T follicular helper cell (primary cell): ENCODE measurements around the gene RAB40C.

ENCODE experiments used
- DNase-seq: peaks from one replicate; pipeline ENCODE4 v3.0.0-alpha.2; 2020; ENCODE audit warnings: low read depth

RAB40C gene

GRCh38 chr16:559021-559380 is 30.9 kb upstream of the RAB40C start:
- DNase-seq, result no peak

DNA sequence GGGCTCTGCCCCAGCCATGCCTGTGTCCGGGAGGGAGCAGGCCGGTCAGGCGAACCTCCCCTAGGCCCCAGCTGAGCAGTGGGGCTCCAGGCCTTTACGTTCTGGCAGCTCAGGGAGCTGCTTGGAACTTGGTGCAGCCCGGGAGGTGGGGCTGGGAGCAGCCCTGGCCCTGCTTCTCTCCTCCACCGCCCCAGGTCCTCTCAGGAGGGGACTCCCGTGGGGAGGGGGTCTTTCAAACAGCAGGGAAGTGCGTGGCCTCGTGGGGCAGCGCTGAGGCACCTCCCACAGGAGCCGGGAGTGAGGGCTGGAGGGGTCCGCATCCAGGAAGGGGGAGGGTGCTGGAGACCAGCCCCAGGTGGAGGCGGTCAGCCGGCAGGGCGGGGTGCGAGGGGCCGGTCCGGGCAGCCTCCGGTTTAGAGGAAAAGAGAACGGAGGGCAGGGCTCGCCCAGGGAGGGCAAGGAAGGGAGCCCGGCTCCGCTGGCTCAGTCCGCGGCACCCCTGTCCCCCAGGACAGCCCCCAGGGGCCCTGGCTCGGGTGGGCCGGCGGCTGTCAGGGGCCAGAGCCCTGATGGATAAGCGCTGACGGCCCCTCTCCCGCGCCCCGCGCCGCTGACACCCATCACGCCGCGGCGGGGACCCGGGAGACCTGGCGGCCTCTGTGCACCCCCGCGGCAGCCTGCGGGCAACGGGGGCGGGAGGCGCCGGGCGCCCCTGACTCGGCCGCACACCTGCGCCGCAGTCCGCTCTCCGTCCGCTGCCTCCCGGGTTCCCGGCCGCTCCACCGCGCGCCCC is 30.3 kb upstream of the RAB40C start:
- no peak for DNase-seq

DNA sequence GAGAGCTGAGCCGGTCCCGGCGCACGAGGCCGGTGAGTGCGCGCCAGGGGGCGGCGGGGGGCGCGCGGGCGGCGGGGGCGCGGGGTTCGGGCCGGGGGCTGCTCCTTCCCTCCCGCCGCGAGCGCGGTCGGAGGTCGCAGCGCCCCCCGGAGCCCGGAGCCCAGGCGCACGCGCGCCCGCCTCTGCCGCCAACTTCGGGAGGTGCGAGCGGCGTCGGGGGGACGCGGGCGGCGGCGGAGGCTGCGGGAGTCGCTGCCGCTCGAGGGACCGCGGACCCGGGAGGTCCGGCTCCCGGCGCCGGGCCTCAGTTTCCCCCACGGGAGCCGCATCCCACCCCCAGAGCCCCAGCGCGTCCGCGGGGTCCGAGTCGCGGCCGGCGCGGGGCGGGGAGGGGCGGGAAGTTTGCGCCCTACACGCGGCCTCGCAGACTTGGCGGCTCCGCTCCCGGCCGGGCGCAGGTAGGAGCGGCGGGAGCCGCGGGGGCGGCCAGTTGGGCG is 29.6 kb upstream of the RAB40C start, which contains the start of gene PRR35:
TSS of gene PRR35 (plus strand) at position 191 of the 497 bp plus-strand sequence. CDS start 2,901 bp downstream, outside the sequence.
- DNase-seq, result no peak

DNA sequence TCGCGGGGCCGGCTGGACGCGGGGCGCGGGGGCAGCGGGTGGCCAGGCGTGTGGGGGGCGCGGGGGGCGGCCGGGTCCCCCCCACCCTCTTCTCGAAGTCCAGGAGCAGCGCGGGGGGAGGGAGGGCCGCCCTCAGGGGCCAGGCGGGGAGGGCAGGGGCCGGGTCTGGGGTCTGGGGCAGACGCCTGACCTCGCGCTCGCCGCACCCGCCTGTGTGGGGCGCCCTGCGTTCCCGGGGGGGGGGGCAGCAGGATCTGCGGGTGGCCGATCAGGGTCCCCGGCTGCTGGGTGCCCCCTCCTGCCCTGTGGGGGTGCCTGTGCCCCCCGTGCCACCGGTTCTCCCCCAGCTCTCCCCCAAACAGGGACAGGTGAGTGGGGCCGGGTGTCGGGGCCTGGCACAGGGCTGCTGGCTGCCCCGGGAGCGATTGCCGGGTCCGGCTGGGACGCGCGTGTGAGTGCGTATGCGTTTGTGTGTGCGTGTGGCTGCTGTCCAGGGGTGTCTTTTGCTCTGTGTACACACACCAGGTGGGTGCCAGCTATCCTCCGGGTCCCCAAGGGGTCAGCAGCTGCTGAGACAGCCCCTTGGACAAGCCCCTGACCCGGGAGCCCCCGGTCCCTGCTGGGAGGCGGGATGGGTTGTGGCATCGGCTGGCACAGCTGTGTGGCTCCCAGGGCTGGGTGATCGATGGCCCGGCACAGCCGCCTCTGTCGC is 29.0 kb upstream of the RAB40C start:
- no peak for DNase-seq

DNA sequence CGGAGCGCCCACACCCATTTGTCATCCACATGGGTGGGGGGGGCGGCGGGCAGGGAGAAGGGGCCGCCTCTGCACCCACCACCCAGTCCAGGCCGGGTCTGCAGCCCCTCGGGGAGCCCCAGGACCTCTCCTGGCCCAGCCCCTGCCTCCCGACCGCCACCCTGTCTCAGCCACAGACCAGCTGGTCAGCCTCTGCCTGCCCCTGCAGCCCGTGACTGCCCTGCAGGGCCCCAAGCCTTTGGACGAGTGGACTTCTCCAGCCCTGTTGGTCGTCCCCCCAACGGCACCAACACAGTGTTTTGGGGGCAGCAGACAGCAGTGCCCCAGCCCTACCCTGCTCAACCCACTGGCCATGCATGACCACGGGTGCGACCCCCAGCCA is 28.5 kb upstream of the RAB40C start:
- no peak for DNase-seq

GRCh38 chr16:561957-562938 is 27.6 kb upstream of the RAB40C start:
- no peak for DNase-seq

DNA sequence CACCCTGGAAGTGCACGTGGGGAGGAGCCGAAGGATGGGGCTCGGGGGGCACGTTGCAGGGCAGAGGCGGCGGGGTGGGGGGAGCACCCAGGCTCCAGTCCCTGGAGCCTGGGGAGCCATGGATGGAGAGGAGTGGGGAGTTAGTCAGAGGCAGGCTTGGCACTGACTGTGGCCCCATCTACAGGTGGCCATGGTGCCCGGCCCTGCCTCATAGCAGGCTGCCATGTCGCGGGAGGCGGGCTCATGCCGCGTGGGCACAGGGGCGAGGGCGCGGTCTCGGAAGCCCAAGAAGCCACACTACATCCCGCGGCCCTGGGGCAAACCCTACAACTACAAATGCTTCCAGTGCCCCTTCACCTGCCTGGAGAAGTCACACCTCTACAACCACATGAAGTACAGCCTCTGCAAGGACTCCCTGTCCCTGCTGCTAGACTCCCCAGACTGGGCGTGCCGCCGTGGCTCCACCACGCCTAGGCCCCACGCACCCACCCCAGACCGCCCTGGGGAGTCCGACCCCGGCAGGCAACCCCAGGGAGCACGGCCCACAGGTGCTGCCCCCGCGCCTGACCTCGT is 26.7 kb upstream of the RAB40C start:
- DNase-seq, result no peak

- DNase-seq, result no peak
Measured at GRCh38 chr16:564690-565418, 25.0 kb upstream of the RAB40C start.

DNA sequence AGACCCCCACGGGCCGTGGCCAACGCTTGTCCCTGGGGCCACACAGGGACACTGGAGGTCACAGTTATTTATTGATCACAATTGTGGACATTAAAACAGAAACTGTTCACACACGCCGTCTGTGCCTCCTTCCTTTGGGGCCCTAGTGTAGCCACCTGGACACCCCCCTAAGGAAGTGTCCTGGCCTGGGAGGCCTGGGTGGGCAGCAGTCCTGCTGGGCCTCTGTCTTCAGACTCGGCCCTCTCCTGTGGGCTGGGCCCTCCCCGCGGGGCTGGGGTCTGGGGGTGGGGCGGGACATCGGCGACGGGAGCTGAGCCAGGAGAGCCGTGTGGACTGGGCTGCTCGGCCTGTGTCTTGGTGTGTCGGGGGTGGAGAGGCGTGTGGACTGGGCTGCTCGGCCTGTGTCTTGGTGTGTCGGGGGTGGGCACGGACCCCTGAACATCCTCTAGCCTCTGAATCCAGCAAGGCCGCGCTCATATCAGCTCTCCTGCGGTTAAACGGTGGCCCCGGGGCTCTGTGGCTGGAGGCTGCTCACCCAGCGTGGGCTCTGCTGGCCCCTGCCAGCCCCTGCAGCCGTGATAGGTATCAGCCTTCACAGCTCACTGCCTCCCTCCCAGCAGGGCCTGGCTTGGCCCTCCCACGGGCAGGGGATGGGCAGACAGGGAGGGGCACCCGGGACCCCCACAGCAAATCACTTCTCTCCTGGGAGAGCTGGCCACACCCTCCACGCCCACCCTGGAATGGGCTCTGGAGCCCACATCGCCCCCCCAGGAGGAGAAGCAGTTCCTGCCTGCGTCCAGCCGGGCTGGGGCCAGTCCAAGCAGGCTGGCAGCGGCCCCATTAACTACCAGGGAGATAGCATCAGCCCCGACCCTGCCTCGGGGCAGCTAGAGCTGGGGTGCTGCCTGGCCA is 24.2 kb upstream of the RAB40C start:
- no peak for DNase-seq

DNA sequence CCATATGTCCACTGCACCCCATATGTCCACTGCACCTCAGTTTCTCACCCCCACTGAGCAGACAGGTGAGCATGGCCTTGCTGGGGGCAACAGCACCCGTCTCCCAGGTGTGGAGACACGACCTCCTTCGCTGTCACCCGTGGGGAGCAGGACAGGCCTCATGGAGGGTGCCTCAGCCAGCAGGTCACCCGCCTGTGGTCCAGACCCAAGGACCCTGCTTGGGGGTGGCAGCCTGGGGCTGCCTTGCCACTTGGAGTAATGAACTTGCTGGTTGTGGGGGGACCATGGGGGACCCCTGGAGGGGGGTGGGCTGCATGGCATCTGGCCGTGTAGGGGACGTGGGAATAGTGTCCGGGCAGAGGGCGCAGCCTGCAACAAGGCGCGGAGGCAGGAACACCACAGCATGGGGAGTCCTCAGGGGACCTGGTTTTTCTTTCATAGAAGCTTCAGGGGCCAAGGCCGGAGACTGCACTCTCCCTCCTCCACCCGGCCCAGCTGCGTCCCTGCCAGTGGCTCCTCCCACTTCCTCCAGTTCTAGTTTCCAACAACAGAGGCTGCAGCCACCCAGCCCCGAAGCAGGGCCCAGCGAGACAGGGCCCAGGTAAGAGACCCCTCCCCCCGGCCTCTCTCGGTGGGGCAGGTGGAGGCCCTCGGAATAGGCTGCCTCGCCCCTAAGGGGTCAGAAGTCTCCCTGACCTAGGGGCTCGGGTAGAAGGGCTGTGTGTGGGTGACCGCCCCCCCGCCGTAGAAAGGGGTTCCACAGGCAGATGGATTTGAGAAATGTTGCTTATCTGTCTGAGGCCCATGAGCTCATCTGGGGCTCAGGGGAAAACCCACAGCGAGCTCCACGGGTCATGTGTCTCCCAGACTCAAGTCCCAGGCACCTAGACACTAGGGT is 23.1 kb upstream of the RAB40C start, which contains the start of gene NHLRC4:
TSS of gene NHLRC4 (plus strand) at position 531 of the 898 bp plus-strand sequence. CDS start 1,043 bp downstream, outside the sequence.
- DNase-seq, result peak; percentile 17

DNA sequence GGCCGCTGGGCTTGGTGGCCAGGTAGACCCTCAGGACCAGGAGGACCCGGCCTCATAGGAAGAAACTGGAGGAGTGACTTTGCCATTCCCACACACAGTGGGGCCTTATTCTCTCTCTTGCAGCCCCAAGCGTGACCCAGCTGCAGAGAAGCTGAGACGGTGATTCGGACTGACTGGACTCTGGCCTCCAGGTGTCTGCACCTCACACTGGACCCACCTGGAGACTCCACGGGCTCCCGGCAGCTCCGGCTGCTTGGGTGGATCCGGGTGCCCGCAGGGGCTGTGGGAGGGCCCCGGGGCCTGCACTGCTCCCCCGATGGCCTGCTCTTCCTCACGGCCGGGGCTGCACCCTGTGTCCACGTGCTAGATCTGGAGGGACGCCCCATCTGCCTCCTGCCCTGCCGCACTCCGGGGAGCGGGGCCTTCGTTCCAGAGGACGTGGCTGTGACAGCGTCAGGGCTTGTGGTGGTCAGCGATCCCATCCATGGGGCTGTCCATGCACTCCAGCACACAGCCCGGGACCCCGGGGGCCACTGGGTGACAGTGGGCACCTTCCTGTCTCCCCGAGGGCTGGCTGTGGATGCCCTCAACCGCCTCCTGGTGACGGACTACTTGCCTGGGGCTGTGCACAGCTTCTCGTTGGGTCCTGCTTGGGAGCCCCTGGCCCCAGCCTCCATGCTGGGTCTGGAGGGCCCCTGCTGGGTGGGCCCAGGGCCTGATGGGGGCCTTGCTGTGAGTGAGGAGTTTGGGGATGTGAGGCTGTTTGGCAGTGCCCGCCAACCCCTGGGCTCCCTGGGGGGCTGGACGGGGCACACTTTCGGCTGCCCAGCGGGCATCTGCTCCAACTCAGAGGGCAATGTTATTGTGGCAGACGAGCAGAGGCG is 22.3 kb upstream of the RAB40C start:
- no peak for DNase-seq

DNA sequence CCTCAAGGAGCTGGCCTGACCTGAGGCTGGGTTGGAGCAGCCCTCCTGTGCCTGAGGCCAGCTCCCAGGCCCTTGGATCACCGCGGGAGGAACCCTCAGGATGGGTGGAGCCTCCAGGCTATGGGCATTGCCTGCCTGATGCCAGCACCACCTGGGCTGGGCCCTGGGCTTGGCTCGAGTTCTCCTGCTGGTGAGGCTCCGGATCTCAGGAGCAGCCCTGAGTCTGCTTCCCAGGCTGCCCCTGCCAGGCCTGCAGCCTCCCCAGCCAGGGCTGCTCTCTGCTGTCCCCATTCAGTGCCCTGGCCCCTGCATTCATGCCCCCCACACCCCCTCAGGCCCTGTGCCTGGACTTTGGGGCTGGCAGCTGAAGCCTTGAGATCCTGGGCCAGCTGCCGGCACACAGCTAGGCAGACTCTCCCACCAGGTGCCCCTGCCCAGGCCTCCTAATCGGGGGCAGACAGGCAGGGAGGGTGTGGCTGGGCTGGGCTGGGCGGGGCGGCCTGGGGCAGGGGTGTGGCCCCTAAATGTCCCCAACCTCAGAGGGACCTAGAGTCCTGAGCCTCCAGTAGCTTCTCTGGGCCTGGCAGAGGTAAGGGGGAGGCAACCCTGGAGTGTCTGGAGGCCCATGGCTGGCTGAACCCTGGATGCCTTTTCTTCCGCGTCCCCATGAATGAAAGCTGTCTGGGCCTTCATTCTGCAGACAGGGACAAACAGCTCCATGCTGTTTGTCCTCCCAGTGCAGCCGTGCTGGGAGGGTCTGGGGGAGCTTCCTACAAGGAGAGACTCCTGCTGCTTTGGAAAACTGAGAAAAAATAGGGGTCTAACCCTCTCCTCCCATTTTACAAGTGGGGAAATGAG is 21.2 kb upstream of the RAB40C start:
- DNase-seq, result no peak

- DNase-seq, result peak; percentile 46
Measured at GRCh38 chr16:569445-570254, 20.2 kb upstream of the RAB40C start, which contains the start of gene PIGQ. Gene PIGQ (plus strand): TSS chr16:569968. CDS start chr16:574075, 4,107 bp downstream.

- no peak for DNase-seq
Measured at GRCh38 chr16:572865-573650, 16.8 kb upstream of the RAB40C start.
